IMR-90 (cell line): ENCODE results near the gene NAV2. TPM values are rescaled to one million over a fixed set of nuclear protein-coding genes. Genes with fewer than 3 reads are reported as not detected.

ENCODE experiments used
- ATAC-seq: fragments of 200-7000 bp; cut with Tn5 transposase; 2 replicates; pipeline ENCODE4 v1.9.1; 2020; ENCODE audit warnings: low read depth, mild to moderate bottlenecking, moderate library complexity
- BruUV-seq: library from RNA; stranded (reverse); fragments of 400-500 nt; replicated peaks from 2 replicates; lab custom pipeline; 2021; lab: Mats Ljungman, UMichigan
- CTCF ChIA-PET: fragments of 300-600 bp; formaldehyde crosslinking; extraction: SDS; loops from one replicate; lab custom pipeline; 2021; ENCODE audit warnings: antibody characterized with exemption; lab: Yijun Ruan, JAX
- POLR2A ChIA-PET: fragments of 300-600 bp; sonication (Branson Sonifier 250); formaldehyde crosslinking; loops from one replicate; lab custom pipeline; 2022; ENCODE audit warnings: antibody characterized with exemption; ENCODE audit not compliant: unreplicated experiment; lab: Charles Lee
- DNase-seq: peaks from one replicate; pipeline ENCODE4 v3.0.0; 2013
- H2AFZ ChIP-seq: replicated peaks from 2 replicates; pipeline ENCODE3; 2013; ENCODE audit warnings: low read length, mild to moderate bottlenecking; ENCODE audit not compliant: poor library complexity
- H2AK5ac ChIP-seq: 2 replicates; pipeline ENCODE4 v1.6.1; 2013; ENCODE audit warnings: low read depth, low read length, inconsistent platforms
- H2AK9ac ChIP-seq: replicated peaks from 2 replicates; pipeline ENCODE3; 2013; ENCODE audit warnings: mild to moderate bottlenecking, low read depth, low read length, moderate library complexity; ENCODE audit not compliant: poor library complexity
- H2BK120ac ChIP-seq: 2 replicates; pipeline ENCODE4 v1.6.1; 2013; ENCODE audit warnings: low read depth, low read length, inconsistent platforms
- H2BK15ac ChIP-seq: 3 replicates; pipeline ENCODE4 v1.6.1; 2013; ENCODE audit warnings: low read depth, low read length, inconsistent platforms
- H2BK20ac ChIP-seq: 2 replicates; pipeline ENCODE4 v1.6.1; 2013; ENCODE audit warnings: low read depth, mild to moderate bottlenecking, inconsistent platforms, low read length, moderate library complexity
- H2BK5ac ChIP-seq: 2 replicates; pipeline ENCODE4 v1.6.1; 2013; ENCODE audit warnings: mild to moderate bottlenecking, low read depth, low read length, inconsistent platforms; ENCODE audit not compliant: poor library complexity, severe bottlenecking
- H3K14ac ChIP-seq: replicated peaks from 2 replicates; pipeline ENCODE4 v1.6.1; 2013; ENCODE audit warnings: low read depth, low read length, inconsistent platforms
- H3K18ac ChIP-seq: 2 replicates; pipeline ENCODE4 v1.6.1; 2013; ENCODE audit warnings: low read depth, low read length, control low read depth
- H3K23ac ChIP-seq: 2 replicates; pipeline ENCODE4 v1.6.1; 2013; ENCODE audit warnings: low read depth, low read length, inconsistent platforms
- H3K27ac ChIP-seq: 2 replicates; pipeline ENCODE4 v1.5.1; 2013; ENCODE audit warnings: mild to moderate bottlenecking, control low read depth, low read length; ENCODE audit not compliant: insufficient read depth
- H3K27me3 ChIP-seq: 2 replicates; pipeline ENCODE4 v1.6.1; 2013; ENCODE audit warnings: low read length; ENCODE audit not compliant: control insufficient read depth, insufficient read depth
- H3K36me3 ChIP-seq: 2 replicates; pipeline ENCODE4 v1.6.1; 2013; ENCODE audit warnings: low read length, mixed read lengths; ENCODE audit not compliant: control insufficient read depth, insufficient read depth
- H3K4ac ChIP-seq: 2 replicates; pipeline ENCODE4 v1.6.1; 2013; ENCODE audit warnings: low read depth, low read length, inconsistent platforms
- H3K4me1 ChIP-seq: 2 replicates; pipeline ENCODE4 v1.6.1; 2013; ENCODE audit warnings: low read length, mixed read lengths; ENCODE audit not compliant: control insufficient read depth, insufficient read depth
- H3K4me2 ChIP-seq: 2 replicates; pipeline ENCODE4 v1.6.1; 2013; ENCODE audit warnings: low read depth, mild to moderate bottlenecking, control low read depth, low read length, moderate library complexity
- H3K4me3 ChIP-seq: 2 replicates; pipeline ENCODE4 v1.5.1; 2013; ENCODE audit warnings: low read depth, mild to moderate bottlenecking, control low read depth, low read length, moderate library complexity; ENCODE audit not compliant: insufficient read depth
- H3K56ac ChIP-seq: 2 replicates; pipeline ENCODE4 v1.6.1; 2013; ENCODE audit warnings: low read length, inconsistent platforms; ENCODE audit not compliant: insufficient read depth; ENCODE audit errors: extremely low read depth
- H3K79me1 ChIP-seq, 2 experiments: 2 replicates each; pipeline ENCODE4 v1.6.1; 2013; ENCODE audit warnings: low read length in 2 of 2, inconsistent platforms in 1 of 2, low read depth in 1 of 2
- H3K9ac ChIP-seq: 2 replicates; pipeline ENCODE4 v1.6.1; 2013; ENCODE audit warnings: low read depth, low read length, control low read depth
- H3K9me1 ChIP-seq: 2 replicates; pipeline ENCODE4 v1.6.1; 2013; ENCODE audit warnings: low read length, inconsistent platforms; ENCODE audit not compliant: insufficient read depth
- H3K9me3 ChIP-seq: 2 replicates; pipeline ENCODE4 v1.6.1; 2013; ENCODE audit warnings: low read length; ENCODE audit not compliant: control insufficient read depth, insufficient read depth
- H4K20me1 ChIP-seq: 2 replicates; pipeline ENCODE4 v1.6.1; 2013; ENCODE audit warnings: low read length, inconsistent platforms; ENCODE audit not compliant: insufficient read depth
- H4K5ac ChIP-seq: 2 replicates; pipeline ENCODE4 v1.6.1; 2013; ENCODE audit warnings: mild to moderate bottlenecking, low read depth, low read length, control low read depth
- H4K8ac ChIP-seq, 2 experiments: 2 replicates each; pipeline ENCODE4 v1.6.1; 2013; ENCODE audit warnings: low read depth in 2 of 2, low read length in 2 of 2, control low read depth in 1 of 2, inconsistent platforms in 1 of 2
- H4K91ac ChIP-seq: 2 replicates; pipeline ENCODE4 v1.6.1; 2013; ENCODE audit warnings: low read depth, low read length, inconsistent platforms; ENCODE audit not compliant: insufficient read depth
- BHLHE40 ChIP-seq: fragments of 150-350 bp; IDR thresholded peaks from 2 replicates; pipeline ENCODE4 v1.6.1; 2016; ENCODE audit warnings: mild to moderate bottlenecking, low read depth, low read length
- CEBPB ChIP-seq: IDR thresholded peaks from 2 replicates; pipeline ENCODE4 v1.6.1; 2012; ENCODE audit warnings: low read depth, low read length, improper control_type of control experiment
- FOS ChIP-seq: fragments of 150-350 bp; IDR thresholded peaks from 2 replicates; pipeline ENCODE4 v1.6.1; 2016; ENCODE audit warnings: low read depth, low read length
- MAZ ChIP-seq: IDR thresholded peaks from 2 replicates; pipeline ENCODE4 v1.6.1; 2012; ENCODE audit warnings: low read depth, mild to moderate bottlenecking, low read length, improper control_type of control experiment, moderate library complexity, borderline replicate concordance
- RAD21 ChIP-seq: IDR thresholded peaks from 2 replicates; pipeline ENCODE4 v1.6.1; 2012; ENCODE audit warnings: low read length, improper control_type of control experiment
- RFX5 ChIP-seq: IDR thresholded peaks from 2 replicates; pipeline ENCODE4 v1.8.0; 2012; ENCODE audit warnings: low read depth, mild to moderate bottlenecking, low read length, moderate library complexity
- WGBS, 2 experiments: methylation state at CpG; one replicate each; pipeline versions ENCODE4 v1.1.5 to v1.1.7; 2013; ENCODE audit warnings: missing lambda C conversion rate in 2 of 2; ENCODE audit not compliant: insufficient read length in 1 of 2; ENCODE audit errors: extremely low coverage in 2 of 2; 5-methylcytosine and 5-hydroxymethylcytosine counted together
- dilution Hi-C: fragments of 300-500 bp; cut with HindIII; formaldehyde crosslinking; loops from one replicate; pipeline ENCODE4 v1.14.3; 2018; ENCODE audit warnings: low sequenced_read_pairs; ENCODE audit not compliant: unreplicated experiment
- in situ Hi-C: fragments of 300-500 bp; cut with MboI; formaldehyde crosslinking; loops from 3 replicates; pipeline ENCODE4 v1.14.3; 2019; ENCODE audit warnings: low sequenced_read_pairs, inconsistent platforms, mixed read lengths
- intact Hi-C: fragments of 100-400 bp; cut with micrococcal nuclease; formaldehyde crosslinking; loops from 2 replicates; pipeline ENCODE4 v1.10.0; 2022
- polyA plus RNA-seq, 3 experiments: library from polyadenylated mRNA; depleted of rRNA; stranded (reverse); fragments of >200 nt; gene quantifications; 2 replicates each; pipeline ENCODE4 v1.2.3, GENCODE V29; 2012; ENCODE audit warnings: low replicate concordance in 1 of 3
- total RNA-seq: library from RNA; depleted of rRNA; stranded (reverse); fragments of >200 nt; gene quantifications from 2 replicates; pipeline ENCODE4 v1.2.3, GENCODE V29; 2012
- TF ChIP-seq, protein P1 (sequence below): conservative IDR thresholded peaks from 2 replicates; pipeline ENCODE4 v1.5.1; 2012; ENCODE audit warnings: mild to moderate bottlenecking, low read depth, low read length, improper control_type of control experiment
- TF ChIP-seq, protein P2 (sequence below): fragments of 150-350 bp; IDR thresholded peaks from 2 replicates; pipeline ENCODE4 v1.6.1; 2017; ENCODE audit warnings: mild to moderate bottlenecking, antibody characterized with exemption, low read length, low read depth

NAV2 gene
- total and polyA plus RNA-seq, 2 of the 4 experiments (the other 2 are of a cell fraction): 4.5 to 12.6 TPM

DNA sequence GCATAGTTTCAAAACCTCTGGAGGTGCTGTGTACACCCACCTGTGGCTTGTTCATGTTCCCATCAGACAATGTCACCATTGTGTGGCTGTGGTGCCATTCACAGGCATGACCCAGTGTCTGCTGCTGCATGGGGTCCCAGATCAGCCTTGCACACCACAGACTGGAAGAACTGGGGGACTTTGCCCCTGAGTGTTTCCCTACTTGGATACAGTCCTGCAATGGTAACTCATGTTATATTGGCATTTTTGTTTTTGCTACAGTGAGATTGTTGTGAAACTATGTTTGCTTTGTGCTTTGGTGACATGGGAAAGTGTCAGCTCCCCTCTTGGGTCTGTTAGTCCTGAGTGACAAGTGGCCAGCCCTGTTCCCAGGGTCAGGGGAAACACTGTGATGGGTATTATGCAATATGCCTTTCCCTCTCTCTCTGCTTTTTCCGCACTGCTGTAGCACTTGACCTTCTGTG is 108.8 kb downstream of the NAV2 start:
- dilution Hi-C loops: no loop called here
- in situ Hi-C loops: no loop called here

More for the DNA sequence above, 108.8 kb downstream of the NAV2 start:
- no peak overlapping the region for H3K9ac ChIP-seq
- H2AK5ac ChIP-seq: no peak overlapping the region
- H2BK5ac ChIP-seq: no peak overlapping the region
- WGBS, 2 experiments: no CpG with 5 or more reads among the region's 1 CpG
- no peak overlapping the region for H3K56ac ChIP-seq
- no peak overlapping the region for H3K27ac ChIP-seq
- POLR2A ChIA-PET: no interaction called here
- H3K18ac ChIP-seq: no peak overlapping the region
- H3K4me3 ChIP-seq: no peak overlapping the region
- H3K9me3 ChIP-seq: no peaks in the 10 kb centered on the region
- peaks cover 2% of the 10 kb centered on the region; the same call in 1 of the 2 replicates for H3K4me1 ChIP-seq
- H2AFZ ChIP-seq: no peak overlapping the region
- H3K36me3 ChIP-seq: no peaks in the 10 kb centered on the region
- no peak overlapping the region for H2BK15ac ChIP-seq
- ATAC-seq (no peak), DNase-seq (no peak)
- peaks cover 58 to 59% of the 10 kb centered on the region in 2 experiments for H3K79me1 ChIP-seq
- peaks cover 9% of the 10 kb centered on the region; the same call in 1 of the 2 replicates for H3K9me1 ChIP-seq
- no peak overlapping the region for H3K4me2 ChIP-seq
- H4K20me1 ChIP-seq: peaks cover 54% of the 10 kb centered on the region
- TF ChIP-seq, protein P1, sequence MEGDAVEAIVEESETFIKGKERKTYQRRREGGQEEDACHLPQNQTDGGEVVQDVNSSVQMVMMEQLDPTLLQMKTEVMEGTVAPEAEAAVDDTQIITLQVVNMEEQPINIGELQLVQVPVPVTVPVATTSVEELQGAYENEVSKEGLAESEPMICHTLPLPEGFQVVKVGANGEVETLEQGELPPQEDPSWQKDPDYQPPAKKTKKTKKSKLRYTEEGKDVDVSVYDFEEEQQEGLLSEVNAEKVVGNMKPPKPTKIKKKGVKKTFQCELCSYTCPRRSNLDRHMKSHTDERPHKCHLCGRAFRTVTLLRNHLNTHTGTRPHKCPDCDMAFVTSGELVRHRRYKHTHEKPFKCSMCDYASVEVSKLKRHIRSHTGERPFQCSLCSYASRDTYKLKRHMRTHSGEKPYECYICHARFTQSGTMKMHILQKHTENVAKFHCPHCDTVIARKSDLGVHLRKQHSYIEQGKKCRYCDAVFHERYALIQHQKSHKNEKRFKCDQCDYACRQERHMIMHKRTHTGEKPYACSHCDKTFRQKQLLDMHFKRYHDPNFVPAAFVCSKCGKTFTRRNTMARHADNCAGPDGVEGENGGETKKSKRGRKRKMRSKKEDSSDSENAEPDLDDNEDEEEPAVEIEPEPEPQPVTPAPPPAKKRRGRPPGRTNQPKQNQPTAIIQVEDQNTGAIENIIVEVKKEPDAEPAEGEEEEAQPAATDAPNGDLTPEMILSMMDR: no peak
- TF ChIP-seq RFX5 (no peak), FOS (no peak), CEBPB (peak; percentile 59; the same call in 1 of the 2 replicates), RAD21 (no peak), BHLHE40 (no peak), MAZ (no peak)
- TF ChIP-seq, protein P2, sequence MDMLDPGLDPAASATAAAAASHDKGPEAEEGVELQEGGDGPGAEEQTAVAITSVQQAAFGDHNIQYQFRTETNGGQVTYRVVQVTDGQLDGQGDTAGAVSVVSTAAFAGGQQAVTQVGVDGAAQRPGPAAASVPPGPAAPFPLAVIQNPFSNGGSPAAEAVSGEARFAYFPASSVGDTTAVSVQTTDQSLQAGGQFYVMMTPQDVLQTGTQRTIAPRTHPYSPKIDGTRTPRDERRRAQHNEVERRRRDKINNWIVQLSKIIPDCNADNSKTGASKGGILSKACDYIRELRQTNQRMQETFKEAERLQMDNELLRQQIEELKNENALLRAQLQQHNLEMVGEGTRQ: no peak
- H4K8ac ChIP-seq: no peak overlapping the region
- H2AK9ac ChIP-seq: no peak overlapping the region
- no peak overlapping the region for H3K4ac ChIP-seq
- H4K91ac ChIP-seq: no peak overlapping the region
- no peak overlapping the region for H3K14ac ChIP-seq
- H4K5ac ChIP-seq: no peak overlapping the region
- no TSS peak for BruUV-seq
- no peak overlapping the region for H2BK120ac ChIP-seq
- CTCF ChIA-PET: no interaction called here
- H3K27me3 ChIP-seq: no peaks in the 10 kb centered on the region
- H2BK20ac ChIP-seq: no peak overlapping the region
- no peak overlapping the region for H3K23ac ChIP-seq
- intact Hi-C loops: no loop called here
